GM19397 (cell line): ENCODE results near the gene HES2.
"Not testable (repeated sequence)": the region's sequence is repeated elsewhere in the genome, so short reads cannot be mapped to it uniquely, and the experiment has no call there.

Experiments used
- ATAC-seq: cut with Tn5 transposase; IDR thresholded peaks from one replicate; pipeline ENCODE4 v1.9.1; 2021; ENCODE audit warnings: mild to moderate bottlenecking, moderate library complexity; ENCODE audit not compliant: unreplicated experiment

Gene HES2, protein sequence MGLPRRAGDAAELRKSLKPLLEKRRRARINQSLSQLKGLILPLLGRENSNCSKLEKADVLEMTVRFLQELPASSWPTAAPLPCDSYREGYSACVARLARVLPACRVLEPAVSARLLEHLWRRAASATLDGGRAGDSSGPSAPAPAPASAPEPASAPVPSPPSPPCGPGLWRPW

GRCh38 chr1:6419804-6420453 is at the start of gene HES2:
TSS of gene HES2 (minus strand) at chr1:6419919. CDS start at chr1:6419820, 99 bp downstream.
- no peak for ATAC-seq

DNA sequence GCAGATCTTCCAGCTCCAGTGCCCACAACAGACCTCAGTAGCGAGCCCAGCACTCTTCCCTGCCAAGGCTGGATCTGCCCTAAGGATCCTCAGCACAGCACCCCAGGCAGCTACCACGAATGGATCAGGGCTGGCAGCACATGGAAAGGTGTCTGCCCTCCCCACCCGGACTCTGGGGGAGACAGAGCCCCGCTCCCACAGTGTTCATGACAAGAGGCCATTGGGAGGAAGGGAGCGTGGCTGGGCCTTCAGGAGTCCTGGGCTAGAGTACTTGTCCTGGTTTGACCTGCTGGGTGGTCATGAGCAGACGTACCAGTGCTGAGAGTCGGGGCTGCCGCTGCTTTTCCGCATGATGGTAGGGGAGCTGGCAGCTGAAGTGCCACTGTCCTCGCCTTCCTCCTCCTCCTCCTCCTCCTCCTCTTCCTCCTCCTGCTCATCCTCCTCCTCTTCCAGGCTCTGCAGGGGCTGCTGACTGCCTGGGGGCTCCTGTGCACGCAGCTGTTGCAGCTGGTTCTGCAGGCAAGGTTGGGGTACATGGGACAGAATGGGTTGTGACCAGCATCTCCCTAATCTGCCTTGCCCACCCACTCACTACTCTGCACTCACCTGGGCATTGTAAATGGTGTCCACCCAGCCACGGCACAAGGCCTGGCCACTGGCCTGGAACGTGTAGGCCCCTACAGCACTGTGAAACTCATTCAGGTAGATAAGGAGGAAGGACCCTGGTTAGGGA is 49.2 kb upstream of the HES2 start:
- ATAC-seq: no peak

DNA sequence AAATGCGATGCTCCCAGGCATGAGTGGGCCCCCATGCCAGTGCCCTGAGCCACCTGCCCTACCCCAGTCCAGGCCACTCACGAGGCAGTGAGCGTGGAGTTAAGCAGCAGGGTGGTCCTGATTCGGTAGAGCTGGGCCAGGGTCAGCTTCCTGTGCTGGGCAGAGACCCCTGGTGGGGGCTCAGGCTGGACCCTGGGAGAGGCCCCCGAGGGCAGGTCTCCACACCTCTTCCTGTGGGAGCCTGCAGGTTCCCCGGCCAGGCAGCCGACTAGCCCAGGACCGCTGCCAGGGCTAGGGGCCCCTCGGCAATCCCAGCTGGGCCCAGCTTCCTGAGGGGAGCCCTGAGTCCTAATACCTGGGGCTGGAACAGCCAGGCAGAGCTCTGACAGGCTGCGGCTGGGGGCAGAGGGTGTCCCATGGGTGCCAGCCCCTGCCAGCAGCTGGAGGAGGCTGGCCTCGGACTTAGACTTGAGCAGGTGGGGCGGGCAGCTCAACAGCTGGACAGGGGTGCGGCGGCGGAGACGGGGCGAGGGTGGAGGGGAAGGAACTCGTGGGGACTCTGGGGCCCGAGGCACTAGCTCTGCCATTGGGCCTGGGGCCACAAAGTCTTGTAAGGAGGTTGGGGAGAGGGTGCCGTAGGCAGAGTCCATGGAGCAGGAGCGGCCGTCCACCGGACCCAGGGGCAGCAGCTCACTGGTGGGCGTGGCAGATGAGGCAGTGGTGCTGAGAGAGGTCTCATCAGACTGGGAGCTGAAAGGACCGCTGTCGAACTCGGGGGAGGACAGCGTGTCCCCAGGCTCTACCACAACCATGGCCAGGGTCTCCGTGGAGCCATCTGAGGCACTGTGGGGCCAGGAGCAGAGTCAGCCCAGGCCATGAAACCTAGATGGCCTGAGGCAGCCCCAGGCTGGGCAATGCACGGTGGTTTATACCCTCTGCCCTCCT is 48.3 kb upstream of the HES2 start:
- ATAC-seq: no peak

DNA sequence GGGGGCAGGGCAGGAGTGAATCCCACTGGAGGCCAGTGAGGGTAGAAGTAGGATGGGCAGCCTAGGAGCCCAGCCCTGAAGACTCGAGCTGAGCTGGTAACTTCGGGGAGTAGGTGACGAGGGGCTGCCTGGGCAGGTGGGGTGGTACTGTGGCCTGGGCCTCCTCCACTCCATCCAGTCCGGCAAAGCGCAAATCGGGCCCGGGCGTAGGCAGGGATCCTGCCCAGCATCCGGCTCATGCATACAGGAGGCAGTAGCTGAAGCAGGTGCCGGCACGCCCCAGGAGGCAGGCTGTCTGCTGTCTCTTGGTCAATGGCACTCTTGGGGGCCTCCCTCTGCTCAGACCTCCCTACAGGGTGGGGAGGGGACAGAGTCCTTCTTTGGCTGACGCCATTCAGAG is 47.5 kb upstream of the HES2 start:
- ATAC-seq: no peak

- no peak for ATAC-seq
These were observed 47.0 kb upstream of the HES2 start for GRCh38 chr1:6466751-6467150.

DNA sequence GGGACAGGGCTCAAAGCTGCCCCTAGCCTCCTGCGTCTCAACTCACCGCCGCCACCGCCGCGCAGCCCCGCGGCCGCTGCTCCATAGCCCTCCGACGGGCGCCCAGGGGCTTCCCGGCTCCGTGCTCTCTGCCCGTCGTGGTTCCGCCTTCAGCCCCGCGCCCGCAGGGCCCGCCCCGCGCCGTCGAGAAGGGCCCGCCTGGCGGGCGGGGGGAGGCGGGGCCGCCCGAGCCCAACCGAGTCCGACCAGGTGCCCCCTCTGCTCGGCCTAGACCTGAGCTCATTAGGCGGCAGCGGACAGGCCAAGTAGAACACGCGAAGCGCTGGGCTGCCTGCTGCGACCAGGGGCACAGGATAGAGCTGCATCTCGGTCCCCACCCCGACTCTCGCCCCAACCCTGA is 46.3 kb upstream of the HES2 start, which contains the start of gene TNFRSF25:
TSS of gene TNFRSF25 (minus strand) at position 151 of the 400 bp plus-strand sequence. CDS start at position 85, 66 bp downstream.
- ATAC-seq: no peak

DNA sequence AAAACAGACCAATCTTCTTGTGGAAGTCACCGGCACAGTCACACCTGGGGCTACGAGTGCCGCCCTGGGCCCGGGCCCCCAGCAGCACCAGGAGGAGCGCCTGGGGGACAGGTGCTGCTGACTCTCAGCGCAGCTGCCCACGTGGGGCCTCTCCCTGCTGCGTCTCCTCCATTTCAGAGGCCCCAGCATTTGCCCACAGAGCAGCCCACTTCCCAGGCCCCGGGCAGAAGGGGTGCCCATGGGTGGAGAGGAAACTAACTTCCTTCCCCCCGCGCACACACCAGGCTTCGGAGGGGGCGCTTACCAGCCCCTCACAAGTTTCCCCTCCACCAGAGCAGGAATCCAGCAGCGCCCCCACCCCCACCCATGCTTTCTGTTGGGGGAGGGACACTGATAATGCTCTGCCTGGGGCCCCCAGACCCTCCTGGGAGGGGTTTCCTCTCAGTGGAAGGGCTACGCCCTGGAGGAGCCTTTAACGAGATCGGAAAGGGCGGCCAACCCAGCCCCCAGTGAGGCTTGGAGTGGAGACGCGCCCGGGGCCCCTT is 45.8 kb upstream of the HES2 start:
- ATAC-seq: no peak

DNA sequence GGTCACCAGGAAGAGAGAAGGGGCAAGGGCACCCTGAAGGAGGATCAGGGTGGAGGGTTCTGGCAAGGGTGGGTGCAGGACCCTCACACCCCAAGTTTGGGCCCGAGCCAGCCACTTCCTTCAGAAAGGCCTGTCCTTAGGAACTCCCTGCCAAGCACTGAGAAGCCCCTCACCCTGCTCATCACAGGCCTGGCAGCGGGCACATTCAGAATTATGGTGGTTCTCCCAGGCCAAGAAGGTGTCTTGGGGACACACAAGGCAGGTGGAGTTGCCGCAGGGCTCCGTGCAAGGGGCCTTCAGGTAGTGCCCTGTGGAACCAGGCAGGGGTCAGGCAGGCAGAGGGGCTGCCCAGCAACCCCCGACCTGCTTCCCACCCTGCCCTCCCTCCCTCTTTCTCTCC is 45.2 kb upstream of the HES2 start:
- ATAC-seq: no peak

GRCh38 chr1:6464514-6464836 is 44.8 kb upstream of the HES2 start:
- ATAC-seq: no peak

GRCh38 chr1:6463120-6463412 is 43.3 kb upstream of the HES2 start:
- ATAC-seq: no peak

GRCh38 chr1:6462412-6463119 is 42.8 kb upstream of the HES2 start:
- no peak for ATAC-seq

GRCh38 chr1:6461538-6462411 is 42.1 kb upstream of the HES2 start:
- no peak for ATAC-seq

DNA sequence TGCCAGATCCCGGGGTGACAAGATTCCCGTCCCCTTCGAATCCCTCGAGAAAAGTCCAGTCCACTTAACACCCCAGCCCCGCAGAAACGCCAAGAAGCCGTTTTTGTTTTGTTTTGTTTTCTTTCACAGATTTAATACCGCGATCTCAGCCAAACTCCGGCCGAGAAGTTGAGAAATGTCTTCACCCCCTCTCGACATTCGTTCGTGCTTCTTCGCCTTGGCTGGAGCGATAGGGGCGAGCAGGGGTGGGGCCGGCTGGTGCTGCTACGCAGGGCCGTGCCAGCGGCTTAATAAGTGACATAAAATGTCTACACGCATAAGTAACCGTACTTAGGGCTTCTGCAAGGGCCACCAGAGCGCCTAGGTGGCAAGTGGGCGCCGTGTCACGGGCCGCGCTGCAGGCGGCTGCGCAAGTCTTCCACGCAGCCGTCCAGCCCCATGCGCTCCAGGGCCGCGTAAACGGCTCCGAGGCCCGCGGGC is 41.4 kb upstream of the HES2 start:
- ATAC-seq: no peak

- no peak for ATAC-seq
These were observed 40.8 kb upstream of the HES2 start for GRCh38 chr1:6460301-6461050.

DNA sequence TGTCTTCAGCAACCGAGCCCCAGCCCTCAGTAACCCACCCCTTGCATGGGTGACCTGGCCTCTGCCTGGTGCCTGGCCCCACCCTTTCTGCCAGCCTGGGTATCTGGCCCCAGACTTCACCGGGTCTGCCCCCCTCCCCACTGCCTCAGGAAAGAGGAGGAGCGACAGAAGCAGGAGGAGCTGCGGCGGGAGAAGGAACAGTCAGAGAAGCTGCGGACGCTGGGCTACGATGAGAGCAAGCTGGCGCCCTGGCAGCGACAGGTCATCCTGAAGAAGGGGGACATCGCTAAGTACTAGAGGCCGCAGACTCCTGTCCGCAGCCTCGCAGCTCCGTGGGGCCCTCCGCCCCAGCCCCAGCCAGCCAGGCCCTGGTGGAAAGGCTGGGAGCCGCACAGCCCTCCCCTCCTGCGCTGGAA is 40.1 kb upstream of the HES2 start:
- no peak for ATAC-seq

GRCh38 chr1:6456800-6457466 is 37.2 kb upstream of the HES2 start:
- no peak for ATAC-seq

DNA sequence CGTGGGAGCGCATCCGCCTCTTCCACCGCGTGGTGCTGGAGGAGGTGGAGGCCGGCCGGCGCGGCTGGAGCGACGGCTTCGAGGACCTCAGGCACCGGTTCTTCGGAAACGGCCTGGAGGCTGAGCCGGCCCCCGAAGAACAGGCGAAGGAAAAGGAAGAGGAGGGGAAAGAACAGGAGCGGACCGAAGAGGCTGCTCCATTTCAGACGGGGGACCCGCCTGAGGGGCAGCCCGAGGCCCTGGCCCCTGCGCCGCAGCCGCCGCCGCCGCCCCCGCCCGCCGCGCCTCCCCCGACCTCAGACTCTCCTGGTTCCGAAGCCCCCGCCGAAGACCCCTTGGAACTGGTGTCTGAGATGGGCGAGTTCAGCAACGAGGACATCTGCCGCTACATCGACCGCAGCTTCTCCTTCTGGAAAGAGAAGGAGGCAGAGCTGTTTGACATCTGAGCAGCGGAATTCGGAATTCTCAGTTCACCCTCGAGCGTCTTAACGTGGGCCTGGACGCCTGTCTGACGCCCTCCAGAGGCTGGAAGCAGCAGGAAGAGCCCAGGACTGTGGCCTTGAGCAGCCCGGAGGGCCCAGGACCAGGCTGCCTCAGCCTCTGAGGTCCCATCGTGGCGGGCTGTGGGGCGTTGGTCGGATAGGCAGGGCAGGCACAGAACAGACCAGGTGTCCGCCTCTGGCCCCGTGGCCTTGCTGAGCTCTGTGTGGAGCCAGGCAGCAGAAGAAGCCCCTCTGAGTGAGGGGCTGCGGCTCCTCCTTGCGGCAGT is 36.2 kb upstream of the HES2 start:
- not testable (repeated sequence) for ATAC-seq
